GM19452 (cell line): Measurements from ENCODE around the gene OSGIN1.
"Not testable (repeated sequence)": the region's sequence is repeated elsewhere in the genome, so short reads cannot be mapped to it uniquely, and the experiment has no call there.

Experiments used
- ATAC-seq: cut with Tn5 transposase; IDR thresholded peaks from one replicate; pipeline ENCODE4 v1.9.1; 2021; ENCODE audit not compliant: unreplicated experiment

The OSGIN1 gene

GRCh38 chr16:83940630-83941378, 12.2 kb upstream of the OSGIN1 start:
- ATAC-seq, result no peak

GRCh38 chr16:83941546-83941945, 11.5 kb upstream of the OSGIN1 start:
- ATAC-seq, result not testable (repeated sequence)

GRCh38 chr16:83942074-83942473, 11.0 kb upstream of the OSGIN1 start:
- no peak for ATAC-seq

- no peak for ATAC-seq
These were observed 10.1 kb upstream of the OSGIN1 start for GRCh38 chr16:83942815-83943515.

- ATAC-seq, result no peak
These were observed 9.5 kb upstream of the OSGIN1 start for GRCh38 chr16:83943516-83944050.

- no peak for ATAC-seq
These were observed 7.5 kb upstream of the OSGIN1 start for GRCh38 chr16:83945587-83945986.

- ATAC-seq, result no peak
These were observed 6.8 kb upstream of the OSGIN1 start for GRCh38 chr16:83946154-83946780.

- no peak for ATAC-seq
These were observed 6.1 kb upstream of the OSGIN1 start for GRCh38 chr16:83946781-83947566.

GRCh38 chr16:83947642-83948234, 5.3 kb upstream of the OSGIN1 start:
- ATAC-seq, result no peak

GRCh38 chr16:83948914-83949723, 3.9 kb upstream of the OSGIN1 start:
- ATAC-seq, result no peak

GRCh38 chr16:83949724-83950001, 3.4 kb upstream of the OSGIN1 start:
- no peak for ATAC-seq

GRCh38 chr16:83950862-83951399, 2.1 kb upstream of the OSGIN1 start:
- not testable (repeated sequence) for ATAC-seq

- no peak for ATAC-seq
These were observed 1.5 kb upstream of the OSGIN1 start for GRCh38 chr16:83951544-83951943.

- ATAC-seq, result no peak
These were observed 477 bp upstream of the OSGIN1 start for GRCh38 chr16:83952587-83952939.

GRCh38 chr16:83953796-83954576, 946 bp downstream of the OSGIN1 start:
- ATAC-seq, result no peak

GRCh38 chr16:83954577-83955016, 1.6 kb downstream of the OSGIN1 start:
- no peak for ATAC-seq

- no peak for ATAC-seq
These were observed 2.4 kb downstream of the OSGIN1 start for GRCh38 chr16:83955218-83956130.
